Smooth muscle cell (in vitro differentiated cells): ENCODE measurements around the gene BCL11B. TPM values are rescaled to one million over a fixed set of nuclear protein-coding genes. Genes with fewer than 3 reads are reported as not detected.
"Not testable (repeated sequence)": the region's sequence is repeated elsewhere in the genome, so short reads cannot be mapped to it uniquely, and the experiment has no call there.

Experiments
- DNase-seq: peaks from one replicate; lab custom pipeline; 2025; ENCODE audit not compliant: unreplicated experiment; lab: John Stamatoyannopoulos, UW
- H2AFZ ChIP-seq: fragments of 200-600 bp; sonication (generic); 2 replicates; pipeline ENCODE4 v1.6.0; 2016; ENCODE audit warnings: antibody characterized with exemption, low read depth, mild to moderate bottlenecking
- H3F3A ChIP-seq: fragments of 200-600 bp; sonication (generic); 2 replicates; pipeline ENCODE4 v1.6.0; 2017; ENCODE audit warnings: antibody characterized with exemption, low read depth
- H3K27ac ChIP-seq: fragments of 200-600 bp; sonication (generic); 2 replicates; pipeline ENCODE4 v1.5.1; 2016; ENCODE audit warnings: low read depth, mild to moderate bottlenecking
- H3K27me3 ChIP-seq: fragments of 200-600 bp; sonication (generic); 2 replicates; pipeline ENCODE4 v1.6.1; 2016; ENCODE audit warnings: low read depth, mild to moderate bottlenecking
- H3K36me3 ChIP-seq: fragments of 200-600 bp; sonication (generic); 2 replicates; pipeline ENCODE4 v1.5.1; 2016; ENCODE audit warnings: low read depth
- H3K4me1 ChIP-seq: fragments of 200-600 bp; sonication (generic); 2 replicates; pipeline ENCODE4 v1.5.1; 2016; ENCODE audit warnings: low read depth
- H3K4me2 ChIP-seq: fragments of 200-600 bp; sonication (generic); 2 replicates; pipeline ENCODE4 v1.6.0; 2016; ENCODE audit warnings: mild to moderate bottlenecking
- H3K4me3 ChIP-seq: fragments of 200-600 bp; sonication (generic); 2 replicates; pipeline ENCODE4 v1.5.1; 2016; ENCODE audit warnings: mild to moderate bottlenecking
- H3K79me2 ChIP-seq: fragments of 200-600 bp; sonication (generic); 2 replicates; pipeline ENCODE4 v1.6.0; 2016; ENCODE audit warnings: low read depth, mild to moderate bottlenecking
- H3K9ac ChIP-seq: fragments of 200-600 bp; sonication (generic); 2 replicates; pipeline ENCODE4 v1.6.0; 2016; ENCODE audit warnings: low read depth
- H3K9me3 ChIP-seq: fragments of 200-600 bp; sonication (generic); replicated peaks from 2 replicates; pipeline ENCODE4 v1.5.1; 2016; ENCODE audit warnings: low read depth
- H4K20me1 ChIP-seq: fragments of 200-600 bp; sonication (generic); 2 replicates; pipeline ENCODE4 v1.6.0; 2016; ENCODE audit warnings: low read depth
- CTCF ChIP-seq: fragments of 200-600 bp; sonication (generic); IDR thresholded peaks from 2 replicates; pipeline ENCODE4 v1.5.1; 2017; ENCODE audit warnings: borderline replicate concordance, mild to moderate bottlenecking, antibody characterized with exemption; ENCODE audit not compliant: insufficient read depth, poor library complexity, severe bottlenecking
- WGBS: methylation state at CpG from one replicate; pipeline ENCODE4 v1.1.7; 2016; ENCODE audit warnings: low lambda C conversion rate; 5-methylcytosine and 5-hydroxymethylcytosine counted together
- polyA plus RNA-seq: library from polyadenylated mRNA; unstranded; fragments of >200 nt; fragmentation: Nextera tagmentation; extraction: Ambion mirVana; gene quantifications from 2 replicates; pipeline ENCODE4 v1.2.1, GENCODE V29; 2016
- total RNA-seq: library from RNA; depleted of rRNA; stranded (reverse); fragments of >200 nt; gene quantifications from 2 replicates; pipeline ENCODE4 v1.2.3, GENCODE V29; 2014

BCL11B gene
- total and polyA plus RNA-seq, 2 experiments from 2014 or later = 0.56 to 3.0 TPM

- no peak for TF ChIP-seq CTCF
- H3K4me2 ChIP-seq = no peak overlapping the region
- no peaks in the 10 kb centered on the region for H3K36me3 ChIP-seq
- H3K9me3 ChIP-seq = no peaks in the 10 kb centered on the region
- H3K4me3 ChIP-seq = no peak overlapping the region
- no peaks in the 10 kb centered on the region for H3K27me3 ChIP-seq
- H3K27ac ChIP-seq = no peak overlapping the region
- peaks cover 3% of the 10 kb centered on the region for H4K20me1 ChIP-seq
- H3K79me2 ChIP-seq = peaks cover 4% of the 10 kb centered on the region
- H3F3A ChIP-seq = peaks cover 2% of the 10 kb centered on the region
- no peak overlapping the region for H3K9ac ChIP-seq
- H3K4me1 ChIP-seq = no peaks in the 10 kb centered on the region
- no peak for DNase-seq
- 88% methylated on average over 16 of the region's 16 CpGs for WGBS
- no peak overlapping the region for H2AFZ ChIP-seq
These were observed 84.9 kb downstream of the BCL11B start for GRCh38 chr14:99186956-99187690.

GRCh38 chr14:99186336-99186735 lies 85.7 kb downstream of the BCL11B start:
- H3K36me3 ChIP-seq, H3K4me1 ChIP-seq, H3K27ac ChIP-seq, H2AFZ ChIP-seq, DNase-seq, H3K4me2 ChIP-seq, H3F3A ChIP-seq, H3K27me3 ChIP-seq, H3K9ac ChIP-seq, H3K4me3 ChIP-seq, H3K9me3 ChIP-seq, H3K79me2 ChIP-seq, H4K20me1 ChIP-seq: not testable (repeated sequence)
- WGBS = 96% methylated on average over 8 of the region's 8 CpGs

GRCh38 chr14:99185436-99186068 lies 86.4 kb downstream of the BCL11B start:
- H4K20me1 ChIP-seq = peaks cover 3% of the 10 kb centered on the region
- no peak overlapping the region for H2AFZ ChIP-seq
- peaks cover 4% of the 10 kb centered on the region for H3K79me2 ChIP-seq
- H3K4me1 ChIP-seq = no peaks in the 10 kb centered on the region
- no peaks in the 10 kb centered on the region for H3F3A ChIP-seq
- no peaks in the 10 kb centered on the region for H3K27me3 ChIP-seq
- no peak overlapping the region for H3K4me3 ChIP-seq
- H3K36me3 ChIP-seq = no peaks in the 10 kb centered on the region
- WGBS = 98% methylated on average over 16 of the region's 16 CpGs
- DNase-seq = no peak
- no peaks in the 10 kb centered on the region for H3K9me3 ChIP-seq
- H3K4me2 ChIP-seq = no peak overlapping the region
- no peak overlapping the region for H3K27ac ChIP-seq
- TF ChIP-seq CTCF = no peak
- H3K9ac ChIP-seq = no peak overlapping the region

GRCh38 chr14:99183716-99184115 lies 88.3 kb downstream of the BCL11B start:
- Histone ChIP-seq H3K9ac (no peak overlapping the region), H3F3A (no peaks in the 10 kb centered on the region), H3K36me3 (no peaks in the 10 kb centered on the region), H3K27ac (no peak overlapping the region), H4K20me1 (peaks cover 3% of the 10 kb centered on the region), H3K4me3 (no peak overlapping the region), H2AFZ (no peak overlapping the region), H3K9me3 (no peaks in the 10 kb centered on the region), H3K4me2 (no peak overlapping the region), H3K79me2 (no peaks in the 10 kb centered on the region), H3K4me1 (no peaks in the 10 kb centered on the region), H3K27me3 (no peaks in the 10 kb centered on the region)
- no peak for TF ChIP-seq CTCF
- 97% methylated on average over 8 of the region's 8 CpGs for WGBS
- DNase-seq = no peak
